ENCODE measurements around the gene FMNL1.

The FMNL1 gene

DNA sequence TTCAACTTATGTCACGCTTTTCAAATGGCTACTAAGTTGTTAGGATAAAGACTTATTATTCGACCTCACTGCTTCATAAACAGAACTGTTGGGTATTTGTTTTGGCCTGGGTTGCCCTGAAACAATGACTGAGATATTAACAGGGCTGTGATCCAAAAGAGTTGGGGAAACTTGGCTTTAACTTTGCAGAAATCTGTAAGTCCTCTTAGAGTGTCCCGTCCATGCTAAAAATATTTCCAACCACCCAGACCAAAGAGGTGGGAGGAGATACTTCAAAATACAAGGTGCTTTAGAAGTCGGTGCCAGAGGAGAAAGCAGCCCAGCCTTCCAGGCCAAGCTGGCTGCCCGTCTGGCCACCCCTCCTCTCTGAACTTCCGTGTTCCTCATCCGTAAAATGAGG, 56.3 kb downstream of the FMNL1 start:
- in situ Hi-C loops (cut with HindIII; ENCODE audit: low sequenced_read_pairs): no loop called here

DNA sequence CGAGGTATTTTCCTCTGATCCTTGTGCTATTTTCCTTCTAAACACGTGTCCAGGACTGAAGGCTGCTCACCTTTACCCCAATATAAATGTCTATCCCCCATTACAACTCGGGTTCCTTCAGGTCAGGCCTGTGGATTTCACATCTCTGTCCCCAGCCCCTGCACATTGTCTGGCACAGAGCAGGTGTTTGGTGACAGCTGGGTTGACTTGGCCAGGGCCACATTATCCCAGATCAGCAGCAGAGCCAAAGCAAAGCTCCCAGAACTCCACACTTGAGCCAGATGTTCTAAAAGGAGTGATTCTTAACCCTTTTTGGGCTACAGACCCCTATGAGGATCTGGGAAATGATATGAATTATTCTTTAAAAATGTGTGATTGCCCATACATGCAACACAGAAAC, 58.2 kb downstream of the FMNL1 start:
- in situ Hi-C loops (cut with HindIII; ENCODE audit: low sequenced_read_pairs): no loop called here

DNA sequence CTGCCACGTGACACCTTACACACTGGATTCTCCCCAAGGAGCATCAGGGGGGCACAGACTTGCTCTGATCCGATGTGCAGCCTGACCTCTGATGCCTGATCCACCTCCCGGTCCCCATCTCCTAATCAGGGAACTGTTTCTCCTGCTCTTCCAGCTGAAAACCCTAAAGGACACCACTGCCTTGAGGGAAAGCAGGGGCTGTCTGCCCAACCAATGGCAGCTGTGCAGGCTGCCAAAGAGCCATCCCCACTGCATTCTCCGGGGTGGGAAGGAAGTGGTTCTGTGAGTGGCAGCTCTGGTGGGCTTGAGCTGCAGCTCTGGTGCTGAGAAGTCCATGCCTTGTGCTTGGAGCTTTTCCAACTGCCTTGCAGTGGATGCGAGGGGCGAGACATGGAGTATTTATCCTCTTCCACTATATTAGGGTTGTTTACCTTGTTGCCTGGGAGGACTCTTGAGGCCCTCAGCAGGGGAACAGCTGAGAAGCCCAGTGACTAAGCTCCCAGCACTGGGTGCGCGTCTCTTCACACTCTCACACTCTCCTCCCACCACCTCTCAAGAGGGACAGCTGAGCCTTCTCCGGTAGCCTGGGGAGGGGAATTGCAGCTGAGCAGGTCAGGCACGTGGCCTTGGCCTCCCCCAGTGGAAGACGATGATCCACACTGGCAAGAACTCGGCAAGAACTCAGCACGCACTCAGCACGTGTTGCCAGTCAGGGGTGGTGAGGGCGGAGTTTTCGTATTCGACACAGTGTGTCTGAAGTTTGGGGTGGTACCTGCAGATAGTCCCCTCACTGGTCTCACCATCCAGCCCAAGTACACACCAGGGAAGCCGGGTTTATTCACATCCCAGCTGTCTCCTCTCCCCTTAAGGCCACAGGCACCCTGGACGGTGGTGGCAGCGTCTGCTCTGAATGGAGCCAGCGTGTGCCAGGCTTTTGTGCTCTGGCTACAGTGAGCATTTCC, 61.3 kb downstream of the FMNL1 start:
- in situ Hi-C loops (cut with HindIII; ENCODE audit: low sequenced_read_pairs): no loop called here

DNA sequence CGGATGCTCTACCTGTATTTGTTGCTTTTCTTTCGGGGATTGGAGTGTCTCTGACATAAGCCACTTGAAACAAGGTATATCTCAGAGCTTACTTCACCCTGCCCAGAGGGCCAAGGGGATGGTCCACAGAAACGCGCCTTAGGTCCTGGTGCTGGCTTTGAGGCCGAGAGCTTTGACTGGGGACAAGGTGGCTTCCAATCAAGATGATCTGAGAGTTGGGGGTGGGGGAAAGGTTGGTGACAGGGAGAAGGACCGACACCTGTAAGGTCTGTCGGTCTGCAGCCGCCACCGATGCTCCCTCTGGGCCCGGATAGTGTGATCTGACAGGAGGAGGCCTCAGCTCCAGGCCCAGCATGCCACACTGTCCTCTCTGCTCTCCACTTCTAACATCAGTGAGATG, 62.0 kb downstream of the FMNL1 start:
- in situ Hi-C loops (cut with HindIII; ENCODE audit: low sequenced_read_pairs): no loop called here

DNA sequence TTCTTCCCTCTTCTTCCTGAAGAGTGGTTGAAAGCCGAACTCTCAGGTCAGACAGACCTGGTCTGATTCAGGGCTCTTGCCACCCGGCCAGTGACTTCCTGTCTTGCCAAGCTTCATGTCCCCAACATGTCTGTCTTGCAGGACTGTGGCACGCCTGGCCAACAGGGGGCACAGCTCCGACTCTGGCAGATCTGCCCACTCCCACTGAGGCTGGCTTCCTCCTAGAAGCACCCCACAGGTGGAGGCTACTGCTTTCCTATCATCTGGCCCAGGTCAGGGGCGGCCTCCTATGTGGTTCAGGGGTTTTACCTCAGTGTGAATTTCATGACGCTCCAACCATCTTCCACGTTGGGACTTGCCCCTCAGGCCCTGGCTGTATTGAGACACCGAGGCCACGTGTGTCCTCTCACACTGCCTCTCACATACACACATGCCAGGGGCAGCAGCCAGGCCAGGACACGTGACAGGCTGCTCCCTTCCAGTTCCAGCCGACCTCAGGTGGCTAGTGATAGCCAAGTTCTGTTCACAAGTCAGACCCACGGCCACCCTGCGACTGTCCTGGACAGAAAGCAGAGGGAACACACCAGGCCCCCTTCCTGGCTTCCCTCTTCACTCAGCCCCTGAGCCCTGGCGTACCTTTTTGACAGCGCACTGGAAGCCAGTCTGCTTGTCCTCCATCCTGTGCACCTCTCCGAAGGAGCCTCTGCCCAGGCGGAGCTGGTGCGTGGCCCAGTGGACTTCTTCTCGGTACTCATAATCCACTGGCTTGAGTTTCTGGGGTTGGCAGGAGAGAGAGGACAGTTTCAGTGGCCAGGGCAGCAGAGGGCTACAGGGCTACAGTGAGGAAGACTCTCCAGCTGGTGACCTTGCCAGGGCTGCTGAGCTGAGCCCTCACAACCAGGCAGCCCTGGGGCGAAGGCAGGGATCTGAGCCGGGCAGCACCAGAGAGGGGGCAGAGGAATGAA, 62.8 kb downstream of the FMNL1 start:
- in situ Hi-C loops (cut with HindIII; ENCODE audit: low sequenced_read_pairs): no loop called here

DNA sequence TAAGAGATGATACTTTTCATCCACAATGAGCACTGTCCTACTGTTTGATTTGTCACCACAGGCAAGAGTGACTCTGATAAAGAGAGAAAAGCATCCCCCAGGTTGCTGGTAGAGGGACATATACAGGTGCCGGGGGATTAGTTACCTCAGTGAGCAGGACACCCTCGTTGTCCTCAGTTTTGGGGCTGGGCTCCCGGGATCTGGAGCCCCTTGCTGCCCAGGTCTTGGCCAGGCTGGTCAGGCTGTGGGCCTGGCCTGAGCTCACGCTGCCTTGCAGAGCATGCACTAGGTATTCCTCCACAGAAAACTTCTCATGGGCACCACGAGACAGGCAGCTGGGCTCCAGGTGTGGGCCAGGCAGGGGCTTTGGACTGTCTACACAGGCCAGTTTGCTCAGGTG, 64.6 kb downstream of the FMNL1 start:
- in situ Hi-C loops (cut with HindIII; ENCODE audit: low sequenced_read_pairs): no loop called here

DNA sequence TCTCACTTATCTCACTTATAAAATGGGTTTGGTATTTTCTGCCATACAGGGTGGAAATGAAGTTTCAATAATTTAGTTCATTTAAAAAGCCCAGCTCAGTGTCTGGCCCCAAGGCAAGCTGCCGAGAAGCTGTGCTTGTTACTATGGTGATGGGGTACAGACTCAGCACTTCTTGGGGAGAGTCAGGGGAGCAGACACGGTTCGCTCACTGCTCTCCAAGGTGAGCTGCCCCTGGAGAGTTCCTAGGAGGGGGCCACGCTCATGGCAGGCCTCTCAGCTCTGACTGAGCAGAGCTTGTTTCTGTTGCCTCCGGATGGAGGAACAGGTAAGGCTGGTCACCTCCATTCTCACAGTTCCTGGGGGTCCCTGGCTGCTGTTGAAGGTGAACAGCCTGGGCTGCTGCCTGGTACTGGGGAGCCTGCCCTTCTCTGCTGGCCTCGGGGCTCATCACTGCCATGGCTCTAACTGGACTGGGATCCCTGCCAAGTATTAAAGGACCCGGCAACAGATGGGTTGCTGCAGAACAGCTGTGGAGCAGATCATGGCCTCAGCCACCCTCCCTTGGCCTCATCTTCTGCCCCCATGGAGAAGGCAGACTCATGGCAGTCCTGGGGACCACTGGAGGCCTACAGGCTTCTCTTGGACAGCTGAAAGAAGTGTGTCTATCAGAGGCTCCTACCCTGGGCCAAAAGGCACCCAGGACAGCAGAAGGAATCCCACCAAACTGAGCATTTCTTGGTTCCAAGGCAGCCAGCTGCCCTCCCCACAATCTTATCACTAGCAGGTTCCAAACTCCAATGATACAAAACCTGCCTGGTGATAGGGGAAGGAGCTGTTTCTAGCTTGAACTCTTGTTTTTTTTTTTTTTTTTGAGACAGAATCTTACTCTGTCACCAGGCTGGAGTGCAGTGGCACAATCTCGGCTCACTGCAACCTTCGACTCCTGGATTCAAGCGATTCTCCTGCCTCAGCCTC, 66.1 kb downstream of the FMNL1 start:
- in situ Hi-C loops (cut with HindIII; ENCODE audit: low sequenced_read_pairs): no loop called here

DNA sequence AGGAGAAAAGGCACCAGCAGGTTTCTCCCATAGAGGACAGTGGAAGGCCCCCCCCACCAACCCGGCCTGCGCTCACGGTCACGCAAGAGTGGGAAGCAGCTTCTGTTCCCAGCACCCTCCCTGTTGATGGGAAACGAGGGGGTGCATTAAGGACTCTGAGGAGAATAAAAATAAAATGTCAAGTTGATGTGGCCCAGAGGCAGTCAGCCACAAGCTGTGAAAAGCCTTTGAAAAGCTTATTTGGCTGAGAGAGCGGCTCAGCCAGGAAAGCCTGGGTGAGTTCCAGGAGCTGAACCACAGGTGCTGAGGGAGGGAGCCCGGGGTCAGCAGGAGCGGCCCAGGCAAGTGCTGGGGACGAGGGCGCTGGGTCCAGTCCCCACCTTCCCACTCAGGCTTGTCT, 67.1 kb downstream of the FMNL1 start:
- in situ Hi-C loops (cut with HindIII; ENCODE audit: low sequenced_read_pairs): no loop called here

DNA sequence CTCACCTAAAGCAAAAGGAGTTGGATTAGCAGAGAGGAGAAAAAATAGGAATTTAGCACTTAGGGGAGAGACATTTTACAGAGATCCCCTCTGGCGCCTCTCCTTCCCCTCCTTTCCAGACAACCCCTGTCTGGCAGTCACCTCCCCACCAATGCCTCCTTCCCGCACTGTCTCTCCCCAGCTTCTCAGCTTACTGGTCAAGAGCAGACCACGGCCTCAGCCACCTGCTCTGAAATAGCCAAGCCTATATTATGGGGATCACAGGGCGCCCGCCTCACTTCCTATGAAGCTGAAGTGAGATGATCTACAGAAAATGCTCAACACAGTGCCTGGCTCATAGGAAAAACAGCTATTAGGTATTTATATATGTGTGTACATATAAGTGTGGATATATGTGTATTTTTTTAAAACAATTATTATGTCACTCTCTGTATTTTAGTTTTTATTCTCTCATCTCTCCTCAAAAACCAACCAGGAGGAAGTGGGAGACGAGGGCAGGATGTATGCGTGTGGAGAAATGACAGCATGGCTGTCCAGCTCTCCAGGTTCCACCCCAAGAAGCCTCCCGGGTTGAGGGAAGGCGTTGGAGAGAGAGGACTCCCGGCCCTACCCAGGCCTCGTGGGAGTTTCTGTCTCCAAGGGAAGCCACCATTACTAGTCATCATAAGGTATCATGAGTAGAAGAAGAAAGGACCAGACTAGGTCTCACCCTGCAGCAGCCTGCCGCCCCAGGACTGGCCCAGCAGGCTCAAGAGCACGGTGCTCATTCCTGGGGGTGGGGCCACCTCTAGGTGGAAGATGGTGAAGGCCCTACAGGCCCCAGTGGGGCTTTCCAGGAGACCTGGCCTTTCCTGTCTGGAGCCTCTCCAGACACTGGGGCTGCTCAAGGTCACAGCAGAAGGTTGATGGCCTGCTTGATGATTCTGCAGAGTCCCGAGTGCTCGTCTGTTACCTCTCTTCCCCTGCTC, 67.9 kb downstream of the FMNL1 start:
- in situ Hi-C loops (cut with HindIII; ENCODE audit: low sequenced_read_pairs): no loop called here

DNA sequence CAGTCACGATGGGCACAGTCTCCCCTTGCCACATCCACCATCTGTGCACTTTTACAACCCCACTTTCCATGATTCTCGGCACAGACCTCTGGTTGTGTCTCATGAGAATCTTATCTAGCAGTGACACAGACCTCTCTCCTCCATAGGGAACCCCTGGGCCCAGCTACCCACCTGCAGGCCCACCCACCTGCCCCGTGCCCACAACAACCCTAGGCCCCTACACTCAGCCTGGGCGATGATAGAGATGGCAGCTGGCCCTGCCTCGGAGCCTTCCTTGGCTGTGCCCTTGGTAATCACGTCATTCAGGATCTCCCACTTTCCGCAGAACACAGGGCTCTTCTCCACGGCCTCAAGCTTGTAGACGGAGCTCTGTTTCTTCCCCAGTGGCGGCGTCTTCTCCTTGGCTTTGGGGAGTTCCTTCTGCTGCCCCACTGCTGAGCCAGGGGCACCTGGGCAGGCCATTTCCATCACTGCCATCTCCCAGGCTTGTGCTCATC, 68.6 kb downstream of the FMNL1 start:
- in situ Hi-C loops (cut with HindIII; ENCODE audit: low sequenced_read_pairs): no loop called here

DNA sequence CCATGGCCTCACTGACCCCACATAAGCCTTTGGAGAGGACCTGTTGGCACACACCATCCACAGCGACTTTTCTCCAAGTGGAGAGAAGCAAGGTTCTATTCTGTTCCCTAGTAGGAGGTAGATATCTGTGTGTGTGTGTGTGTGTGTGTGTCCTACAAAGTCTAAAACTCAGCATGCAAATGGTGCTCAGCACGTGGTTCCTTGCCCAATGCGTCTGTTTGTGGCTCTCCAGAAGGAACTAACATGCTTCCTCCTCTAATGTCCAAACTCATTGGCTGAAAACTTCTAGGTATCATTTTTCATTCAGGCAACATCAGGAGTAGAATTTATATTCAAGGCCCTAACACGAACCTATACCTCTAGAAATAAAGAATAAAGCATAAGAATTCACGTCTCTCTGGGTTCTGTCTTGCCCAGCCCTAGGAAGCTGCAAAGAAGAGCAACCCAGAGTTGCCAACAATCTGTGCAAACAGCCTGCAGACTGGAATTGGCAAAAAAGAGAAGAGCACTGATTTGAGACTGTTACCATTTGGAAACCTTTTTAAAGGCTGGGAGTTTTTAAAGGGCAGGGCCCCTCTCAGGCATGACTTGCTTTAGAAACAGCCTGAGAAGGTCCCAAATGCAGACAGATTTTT, 69.6 kb downstream of the FMNL1 start:
- in situ Hi-C loops (cut with HindIII; ENCODE audit: low sequenced_read_pairs): no loop called here

DNA sequence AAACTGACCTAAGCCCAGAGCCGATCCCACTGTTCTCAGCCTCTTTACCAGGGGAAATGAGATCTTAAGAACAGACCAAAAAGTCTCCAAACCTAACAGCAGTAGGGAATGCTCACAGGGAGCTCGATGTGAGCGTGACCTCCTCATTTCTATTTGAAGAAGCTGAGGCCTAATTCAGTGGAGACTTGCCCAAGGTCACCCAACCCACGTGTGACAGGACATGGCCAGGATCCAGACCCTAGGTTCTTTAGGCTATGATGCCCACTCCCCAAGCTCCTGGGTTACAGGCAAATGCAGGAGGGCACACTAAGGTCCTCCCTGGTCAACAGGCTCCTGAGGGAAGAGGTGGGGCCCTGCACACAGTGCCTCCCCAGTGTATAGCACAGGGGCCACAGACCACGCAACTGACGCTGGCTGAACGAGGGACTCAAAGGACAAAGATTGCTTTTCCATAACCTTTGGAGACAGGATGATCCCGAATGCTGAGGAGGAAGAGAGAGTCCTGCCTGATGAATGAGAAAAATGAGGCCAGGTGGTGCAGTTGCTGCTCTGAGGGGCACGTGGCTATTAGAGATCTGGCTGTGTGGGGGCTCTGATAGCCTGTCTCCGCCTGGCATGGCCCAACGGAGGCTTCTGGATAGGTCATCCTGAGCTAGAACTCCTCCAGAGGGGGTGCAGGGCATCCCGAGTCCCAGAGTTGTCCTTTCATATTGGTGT, 71.2 kb downstream of the FMNL1 start:
- in situ Hi-C loops (cut with HindIII; ENCODE audit: low sequenced_read_pairs): no loop called here

DNA sequence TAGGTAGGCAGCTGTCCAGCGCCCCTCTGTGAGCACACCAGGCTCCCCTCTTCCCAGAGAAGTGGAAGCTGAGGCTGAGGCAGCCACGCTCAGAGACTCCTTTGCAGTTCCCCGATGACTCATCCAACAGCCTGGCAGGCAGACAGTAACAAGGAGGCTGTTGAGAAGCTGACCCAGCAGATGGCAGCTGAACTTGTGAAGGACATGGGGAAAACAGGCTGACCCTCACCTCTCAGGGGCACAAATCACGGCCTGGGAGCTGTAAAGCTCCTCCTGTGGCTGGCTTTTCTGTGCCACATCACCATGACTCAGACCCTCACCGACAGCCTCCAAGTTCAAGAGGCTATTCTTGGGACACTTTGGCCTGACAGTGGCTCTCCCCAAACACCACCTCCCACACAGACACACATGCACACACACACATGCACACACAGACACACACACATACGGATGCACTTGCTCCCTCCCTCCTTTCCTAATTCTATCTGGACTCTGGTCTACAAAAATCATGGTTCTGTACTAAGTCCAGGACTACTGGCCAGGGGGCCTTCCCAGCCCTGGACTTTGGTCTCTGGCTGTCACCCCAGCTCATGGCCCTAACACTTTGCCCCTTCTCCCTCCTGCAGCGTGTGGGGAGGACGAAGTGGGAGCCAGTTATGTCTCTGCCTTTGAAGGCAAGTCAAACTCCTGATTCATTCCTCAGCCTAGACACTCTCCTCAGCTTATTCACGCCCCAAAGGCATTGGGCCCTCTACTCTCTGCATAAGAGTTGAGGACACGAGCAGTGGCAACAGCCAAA, 71.9 kb downstream of the FMNL1 start:
- in situ Hi-C loops (cut with HindIII; ENCODE audit: low sequenced_read_pairs): no loop called here

DNA sequence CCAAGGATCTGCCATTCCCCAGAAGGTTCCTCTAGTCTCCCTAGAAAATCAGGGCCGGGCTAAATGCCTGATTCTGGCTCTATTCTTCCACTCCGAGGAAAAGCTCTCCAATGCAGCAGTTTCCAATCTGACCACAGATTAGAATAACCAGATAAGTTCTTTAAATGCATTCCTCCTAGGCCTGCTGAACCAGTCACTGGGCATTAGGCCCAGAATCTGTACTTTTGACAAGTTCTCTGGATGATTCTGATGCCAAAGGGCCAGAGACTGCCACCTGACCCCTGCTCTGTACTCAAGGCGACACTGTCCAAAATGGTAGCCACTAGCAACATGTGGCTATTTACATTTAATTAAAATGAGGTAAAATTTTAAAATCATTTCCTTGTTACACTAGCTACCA, 72.8 kb downstream of the FMNL1 start:
- in situ Hi-C loops (cut with HindIII; ENCODE audit: low sequenced_read_pairs): no loop called here

DNA sequence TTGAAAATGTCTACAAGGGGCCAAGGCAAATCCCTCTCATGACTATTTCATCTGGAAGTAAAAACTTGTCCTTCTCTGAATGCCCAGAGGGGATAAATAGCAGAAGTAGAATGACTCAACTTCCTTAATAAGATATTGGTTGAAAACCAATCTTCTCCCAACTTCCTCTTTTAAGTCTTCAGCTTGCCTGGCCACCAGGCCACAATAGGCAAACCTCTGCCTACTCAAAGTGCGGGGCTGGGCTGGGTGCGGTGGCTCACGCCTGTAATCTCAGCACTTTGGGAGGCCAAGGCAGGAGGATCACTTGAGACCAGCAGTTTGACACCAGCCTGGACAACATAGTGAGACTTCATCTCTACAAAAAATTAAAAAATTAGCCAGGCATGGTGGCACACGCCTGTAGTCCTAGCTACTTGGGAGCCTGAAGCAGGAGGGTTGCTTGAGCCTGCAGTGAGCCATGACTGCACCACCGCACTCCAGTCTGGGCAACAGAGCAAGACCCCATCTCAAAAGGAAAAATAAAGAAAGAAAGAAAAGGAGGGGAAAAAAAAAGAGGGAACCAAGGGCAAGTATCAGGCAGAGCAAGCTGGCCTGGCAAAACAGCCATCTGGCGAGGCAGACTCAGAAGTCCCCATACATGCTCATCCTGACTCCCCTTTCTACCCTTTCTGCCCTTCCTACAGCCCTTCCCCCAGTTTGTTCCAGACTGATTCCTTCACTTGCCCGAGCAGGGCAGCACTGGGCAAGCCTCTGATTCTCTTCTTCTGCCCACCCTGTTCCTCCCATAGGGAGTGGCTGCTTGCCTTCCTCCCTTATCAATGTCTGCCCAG, 74.5 kb downstream of the FMNL1 start:
- in situ Hi-C loops (cut with HindIII; ENCODE audit: low sequenced_read_pairs): no loop called here

DNA sequence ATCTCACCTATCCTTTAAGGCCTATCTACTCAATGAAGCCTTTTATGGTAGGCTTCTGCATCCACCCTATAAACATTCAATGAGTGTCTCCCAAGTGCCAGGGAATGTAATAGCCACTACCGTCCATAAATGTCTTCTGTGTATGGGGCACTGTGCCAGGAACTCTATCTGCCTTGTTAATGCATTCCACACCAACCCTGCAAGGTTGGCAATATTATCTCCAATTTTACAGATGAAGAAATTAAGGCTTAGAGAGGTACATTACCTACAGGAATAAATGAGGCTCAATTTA, 75.1 kb downstream of the FMNL1 start:
- in situ Hi-C loops (cut with HindIII; ENCODE audit: low sequenced_read_pairs): no loop called here

Measured in DLD1 (cell line).